ENCODE data around the gene TAC3.
"Not testable (repeated sequence)": the region's sequence is repeated elsewhere in the genome, so short reads cannot be mapped to it uniquely, and the experiment has no call there.

The TAC3 gene

GRCh38 chr12:57039016-57039798 is 22.9 kb upstream of the TAC3 start:
- no peak overlapping the region for H3K27ac ChIP-seq
- DNase-seq (ENCODE audit: low read depth, low spot score), result no peak

- DNase-seq (ENCODE audit: low read depth, low spot score), result no peak
- H3K27ac ChIP-seq, result no peak overlapping the region
Observed at GRCh38 chr12:57037264-57037663, 20.9 kb upstream of the TAC3 start.

- no peak for DNase-seq (ENCODE audit: low read depth, low spot score)
- no peak overlapping the region for H3K27ac ChIP-seq
Observed at GRCh38 chr12:57033431-57033830, 17.1 kb upstream of the TAC3 start.

GRCh38 chr12:57031789-57032188 is 15.5 kb upstream of the TAC3 start:
- no peak for DNase-seq (ENCODE audit: low read depth, low spot score)
- H3K27ac ChIP-seq, result no peak overlapping the region

GRCh38 chr12:57031138-57031725 is 14.9 kb upstream of the TAC3 start:
- no peak overlapping the region for H3K27ac ChIP-seq
- DNase-seq (ENCODE audit: low read depth, low spot score), result peak; percentile 36

GRCh38 chr12:57029457-57029856 is 13.1 kb upstream of the TAC3 start:
- DNase-seq (ENCODE audit: low read depth, low spot score), result no peak
- H3K27ac ChIP-seq, result no peak overlapping the region

GRCh38 chr12:57027805-57028153 is 11.4 kb upstream of the TAC3 start:
- no peak for DNase-seq (ENCODE audit: low read depth, low spot score)
- no peak overlapping the region for H3K27ac ChIP-seq

- H3K27ac ChIP-seq, result no peak overlapping the region
- DNase-seq (ENCODE audit: low read depth, low spot score), result no peak
Observed at GRCh38 chr12:57027011-57027804, 10.9 kb upstream of the TAC3 start.

GRCh38 chr12:57025196-57025595 is 8.9 kb upstream of the TAC3 start:
- no peak overlapping the region for H3K27ac ChIP-seq
- DNase-seq (ENCODE audit: low read depth, low spot score), result no peak

- not testable (repeated sequence) for DNase-seq (ENCODE audit: low read depth, low spot score); H3K27ac ChIP-seq
Observed at GRCh38 chr12:57022324-57022723, 6.0 kb upstream of the TAC3 start.

- DNase-seq (ENCODE audit: low read depth, low spot score), result no peak
- H3K27ac ChIP-seq, result peak overlapping the region; percentile 32
Observed at GRCh38 chr12:57019983-57020719, 3.8 kb upstream of the TAC3 start.

GRCh38 chr12:57018906-57019305 is 2.6 kb upstream of the TAC3 start:
- no peak for DNase-seq (ENCODE audit: low read depth, low spot score)
- H3K27ac ChIP-seq, result no peak overlapping the region

- not testable (repeated sequence) for H3K27ac ChIP-seq; DNase-seq (ENCODE audit: low read depth, low spot score)
Observed at GRCh38 chr12:57018353-57018752, 2.0 kb upstream of the TAC3 start.

- DNase-seq (ENCODE audit: low read depth, low spot score), result no peak
- no peak overlapping the region for H3K27ac ChIP-seq
Observed at GRCh38 chr12:57012600-57013465, 3.5 kb downstream of the TAC3 start.

- no peak overlapping the region for H3K27ac ChIP-seq
- DNase-seq (ENCODE audit: low read depth, low spot score), result no peak
Observed at GRCh38 chr12:57011438-57012424, 4.6 kb downstream of the TAC3 start.

GRCh38 chr12:57010627-57011247 is 5.6 kb downstream of the TAC3 start:
- no peak for DNase-seq (ENCODE audit: low read depth, low spot score)
- H3K27ac ChIP-seq, result no peak overlapping the region

GRCh38 chr12:57009949-57010626 is 6.2 kb downstream of the TAC3 start:
- no peak for DNase-seq (ENCODE audit: low read depth, low spot score)
- H3K27ac ChIP-seq, result no peak overlapping the region

GRCh38 chr12:57008178-57008577 is 8.2 kb downstream of the TAC3 start:
- DNase-seq (ENCODE audit: low read depth, low spot score), result no peak
- no peak overlapping the region for H3K27ac ChIP-seq
